GM19468 (cell line): ENCODE results near the gene JAKMIP1.
"Not testable (repeated sequence)": the region's sequence is repeated elsewhere in the genome, so short reads cannot be mapped to it uniquely, and the experiment has no call there.

Source experiments
- ATAC-seq: cut with Tn5 transposase; IDR thresholded peaks from one replicate; pipeline ENCODE4 v1.9.1; 2021; ENCODE audit warnings: mild to moderate bottlenecking, moderate library complexity, moderate number of reproducible peaks; ENCODE audit not compliant: unreplicated experiment; ENCODE audit errors: extremely low read depth

Gene JAKMIP1

GRCh38 chr4:6152869-6153705 lies 47.3 kb downstream of the JAKMIP1 start:
- ATAC-seq: no peak

DNA sequence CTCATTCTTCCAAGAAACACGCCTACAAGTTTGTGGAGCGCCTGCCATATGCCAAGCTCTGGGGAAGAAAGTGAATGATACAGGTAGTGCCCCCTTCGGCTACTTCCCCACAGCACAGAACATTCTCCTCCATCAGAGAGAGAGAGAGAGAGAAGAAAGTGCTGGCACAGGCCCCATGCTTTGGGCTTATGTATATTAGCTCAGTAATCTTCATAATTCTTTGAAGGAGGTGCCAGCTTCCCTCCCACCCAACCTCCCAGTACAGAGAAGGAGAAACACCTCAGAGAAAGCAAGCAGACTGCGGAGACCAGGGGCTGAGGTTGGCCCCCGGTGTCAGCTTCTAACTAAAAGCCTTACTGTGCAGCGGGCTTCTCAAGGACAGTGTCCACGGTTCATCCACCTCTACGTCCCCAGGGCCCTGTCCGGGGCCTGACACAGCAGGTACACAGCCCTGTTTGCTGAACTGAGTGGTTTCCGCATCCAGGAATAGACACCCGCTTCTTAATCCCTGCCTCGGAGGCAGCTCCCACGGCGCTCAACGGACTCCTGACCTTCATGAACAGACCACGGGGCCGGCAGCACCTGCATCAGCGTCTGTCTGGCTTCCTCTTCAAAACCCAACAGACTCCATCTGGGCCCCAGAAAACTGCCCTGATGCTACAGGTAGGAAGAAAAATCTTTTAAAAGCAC lies 50.2 kb downstream of the JAKMIP1 start:
- ATAC-seq: no peak

DNA sequence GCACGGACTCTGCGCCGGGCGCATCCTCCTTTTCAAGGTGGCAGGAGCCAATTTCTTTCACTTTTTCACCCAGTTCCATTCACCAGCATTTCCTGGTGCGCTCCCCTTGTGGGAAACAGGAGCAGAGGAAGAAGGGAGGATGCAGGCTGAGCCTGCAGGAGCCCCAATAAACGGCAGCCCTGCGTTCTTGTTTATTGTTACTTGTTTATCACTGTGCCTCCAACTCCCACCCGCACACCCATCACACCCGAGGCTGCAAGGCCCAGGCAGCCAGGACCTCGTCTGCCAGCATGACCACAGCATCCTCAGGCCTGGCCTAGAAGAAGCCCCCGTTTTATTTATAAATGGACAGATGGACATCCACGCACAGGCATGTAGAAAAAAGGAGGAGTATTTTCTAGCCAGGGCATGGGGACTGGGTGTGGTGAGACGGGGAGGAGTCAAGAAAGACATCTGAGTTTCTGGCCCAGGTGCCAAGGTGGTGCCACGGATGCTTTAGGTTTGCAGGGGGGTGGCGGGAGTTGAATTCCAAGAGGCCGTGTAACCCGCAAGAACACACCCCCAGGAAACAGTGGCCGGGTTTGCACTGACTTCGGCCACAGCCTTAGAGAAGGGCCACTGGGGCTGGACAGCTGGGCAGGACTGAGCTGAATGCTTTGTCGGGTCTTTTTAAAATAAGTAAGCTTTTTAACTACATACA lies 51.7 kb downstream of the JAKMIP1 start:
- ATAC-seq: no peak

DNA sequence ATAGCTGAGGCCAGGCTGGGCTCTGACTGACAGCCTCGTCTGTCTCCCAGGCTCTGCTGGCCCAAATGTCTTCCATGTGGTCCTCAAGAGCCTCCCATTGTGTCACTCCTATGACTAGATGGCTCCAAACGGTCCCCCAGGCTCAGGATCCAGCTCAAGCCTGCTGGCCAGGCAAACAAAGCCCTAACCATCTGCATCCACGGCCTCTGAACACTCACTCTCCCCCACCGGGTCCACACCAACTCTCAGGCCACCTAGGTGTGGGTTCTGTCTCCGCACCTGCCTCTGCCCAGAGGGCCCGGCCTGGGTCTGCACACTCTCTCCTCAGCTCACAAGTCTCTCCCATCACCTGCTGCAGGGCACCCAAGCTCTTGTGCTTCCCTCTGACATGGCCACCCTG lies 52.9 kb downstream of the JAKMIP1 start:
- no peak for ATAC-seq

GRCh38 chr4:6143603-6144181 lies 56.7 kb downstream of the JAKMIP1 start:
- ATAC-seq: no peak

DNA sequence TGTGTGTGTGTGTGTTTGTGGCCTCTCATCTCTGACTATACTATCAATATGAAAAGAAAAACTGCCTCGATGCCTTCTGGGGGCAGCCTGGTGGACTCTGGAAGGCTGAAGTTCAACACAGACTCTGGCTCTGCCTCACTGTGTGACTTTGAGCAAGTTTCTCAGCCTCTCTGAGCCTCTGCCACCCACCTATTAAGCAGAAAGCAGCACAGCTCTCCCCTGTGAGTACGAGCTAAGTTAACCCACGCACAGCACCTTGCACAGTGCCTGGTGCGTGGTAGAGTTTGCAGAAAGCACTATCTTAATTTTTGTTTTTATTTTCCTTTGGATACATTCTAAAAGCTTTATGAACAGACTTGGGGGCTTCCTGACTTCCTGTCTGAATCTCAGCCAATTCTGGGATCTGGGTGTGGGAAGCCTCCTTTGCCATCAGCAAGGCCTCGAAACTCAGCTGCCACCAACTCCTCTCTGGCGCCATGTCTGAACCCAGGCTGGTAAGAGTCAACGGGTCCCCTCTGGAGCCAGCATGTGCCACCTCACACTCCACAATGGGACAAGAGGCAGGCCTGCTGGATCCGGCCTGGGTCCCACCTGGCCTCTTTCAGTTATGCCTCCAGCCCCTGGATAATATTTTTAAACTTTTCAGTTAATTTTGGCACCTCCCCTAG lies 57.3 kb downstream of the JAKMIP1 start:
- ATAC-seq: no peak

- ATAC-seq: no peak
Measured at GRCh38 chr4:6142511-6142910, 57.8 kb downstream of the JAKMIP1 start.

- ATAC-seq: no peak
Measured at GRCh38 chr4:6141554-6141953, 58.8 kb downstream of the JAKMIP1 start.

DNA sequence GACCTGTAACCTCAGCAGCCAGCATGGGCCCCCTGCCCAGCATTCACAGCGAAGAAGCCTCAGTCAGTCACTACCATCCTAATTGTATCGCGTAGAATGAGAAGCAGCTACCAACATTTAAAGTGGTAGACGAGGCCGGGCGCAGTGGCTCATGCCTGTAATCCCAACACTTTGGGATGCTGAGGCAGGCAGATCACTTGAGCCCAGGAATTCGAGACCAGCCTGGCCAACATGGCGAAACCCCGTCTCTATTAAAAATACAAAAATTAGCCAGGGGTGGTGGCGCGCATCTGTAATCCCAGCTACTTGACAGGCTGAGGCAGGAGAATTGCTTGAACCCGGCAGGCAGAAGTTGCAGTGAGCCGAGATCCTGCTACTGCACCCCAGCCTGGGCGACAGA lies 59.3 kb downstream of the JAKMIP1 start:
- not testable (repeated sequence) for ATAC-seq

- no peak for ATAC-seq
Measured at GRCh38 chr4:6137747-6138135, 62.6 kb downstream of the JAKMIP1 start.

DNA sequence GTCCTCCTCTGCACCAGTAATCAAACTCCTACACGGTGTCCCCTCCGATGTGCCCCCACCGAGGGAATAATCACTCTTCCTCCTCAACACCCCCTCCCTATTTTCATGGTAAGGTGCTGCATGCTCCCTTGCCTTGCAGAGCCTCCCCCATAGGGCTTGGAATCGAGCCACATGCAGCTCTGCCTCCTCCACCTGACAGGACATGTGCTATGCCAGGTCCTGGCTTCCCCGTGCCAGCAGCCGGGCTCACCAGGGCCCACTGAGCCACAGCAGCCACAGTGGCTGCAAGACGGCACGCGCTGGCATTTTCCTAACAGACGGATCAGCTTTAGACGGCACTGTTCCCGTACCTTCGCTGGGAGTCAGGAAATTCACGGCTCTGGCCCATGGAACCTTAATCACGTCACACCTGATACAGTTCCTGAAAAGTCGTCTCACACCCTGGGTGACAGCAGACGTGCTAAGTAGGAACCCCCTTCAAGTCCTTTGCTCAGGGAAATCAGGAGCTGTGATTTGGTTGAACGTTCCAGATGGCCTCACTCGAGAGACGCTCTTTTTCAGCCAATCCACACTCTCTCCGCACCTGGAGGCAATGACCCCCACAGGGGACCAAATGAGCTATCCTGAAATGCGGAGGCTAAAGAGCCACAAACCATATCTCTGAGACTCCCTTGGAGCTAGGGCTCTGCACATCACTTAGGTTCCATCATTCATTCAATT lies 63.2 kb downstream of the JAKMIP1 start:
- no peak for ATAC-seq

- ATAC-seq: peak; percentile 96
Measured at GRCh38 chr4:6134612-6135220, 65.6 kb downstream of the JAKMIP1 start.

- ATAC-seq: no peak
Measured at GRCh38 chr4:6132716-6133115, 67.6 kb downstream of the JAKMIP1 start.

GRCh38 chr4:6128221-6128850 lies 72.0 kb downstream of the JAKMIP1 start:
- ATAC-seq: no peak

GRCh38 chr4:6126971-6127745 lies 73.2 kb downstream of the JAKMIP1 start:
- no peak for ATAC-seq

- ATAC-seq: no peak
Measured at GRCh38 chr4:6125103-6125651, 75.2 kb downstream of the JAKMIP1 start.

- ATAC-seq: no peak
Measured at GRCh38 chr4:6124386-6125102, 75.8 kb downstream of the JAKMIP1 start.
